SU-DHL-6 (cell line): Measurements from ENCODE around the gene MEMO1.

Experiments used
- EZH2phosphoT487 ChIP-seq: fragments of 200-600 bp; sonication (generic), shearing (Covaris generic); conservative IDR thresholded peaks from 2 replicates; pipeline ENCODE4 v1.6.1; 2018; ENCODE audit warnings: mild to moderate bottlenecking, antibody characterized with exemption, low read length, moderate library complexity, mixed read lengths
- TF ChIP-seq, protein P1 (sequence below): fragments of 200-600 bp; sonication (generic); IDR thresholded peaks from one replicate; pipeline ENCODE4 v1.5.1; 2017; ENCODE audit warnings: antibody characterized with exemption, mild to moderate bottlenecking, low read length, moderate library complexity; ENCODE audit not compliant: insufficient read depth, poor library complexity, severe bottlenecking

DNA sequence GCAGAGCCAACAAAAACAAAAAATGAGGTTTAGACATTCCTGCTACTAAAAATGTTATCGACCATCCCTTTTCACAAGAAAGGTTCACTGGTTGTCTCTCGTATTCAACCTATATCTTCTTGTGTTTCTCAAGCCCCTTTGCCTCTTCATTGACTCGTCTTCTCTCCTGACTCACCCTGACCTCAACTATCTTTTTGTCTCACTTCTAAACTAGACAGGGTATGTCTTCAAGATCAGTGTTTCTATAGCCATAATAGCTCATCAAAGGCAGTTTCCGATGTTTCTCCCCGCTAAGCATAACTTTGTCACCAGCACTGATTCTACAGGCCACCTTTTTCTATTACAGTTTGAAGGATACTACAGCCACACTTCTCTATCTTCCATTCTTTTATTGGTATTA, 178.4 kb downstream of the MEMO1 start:
- TF ChIP-seq, protein P1, sequence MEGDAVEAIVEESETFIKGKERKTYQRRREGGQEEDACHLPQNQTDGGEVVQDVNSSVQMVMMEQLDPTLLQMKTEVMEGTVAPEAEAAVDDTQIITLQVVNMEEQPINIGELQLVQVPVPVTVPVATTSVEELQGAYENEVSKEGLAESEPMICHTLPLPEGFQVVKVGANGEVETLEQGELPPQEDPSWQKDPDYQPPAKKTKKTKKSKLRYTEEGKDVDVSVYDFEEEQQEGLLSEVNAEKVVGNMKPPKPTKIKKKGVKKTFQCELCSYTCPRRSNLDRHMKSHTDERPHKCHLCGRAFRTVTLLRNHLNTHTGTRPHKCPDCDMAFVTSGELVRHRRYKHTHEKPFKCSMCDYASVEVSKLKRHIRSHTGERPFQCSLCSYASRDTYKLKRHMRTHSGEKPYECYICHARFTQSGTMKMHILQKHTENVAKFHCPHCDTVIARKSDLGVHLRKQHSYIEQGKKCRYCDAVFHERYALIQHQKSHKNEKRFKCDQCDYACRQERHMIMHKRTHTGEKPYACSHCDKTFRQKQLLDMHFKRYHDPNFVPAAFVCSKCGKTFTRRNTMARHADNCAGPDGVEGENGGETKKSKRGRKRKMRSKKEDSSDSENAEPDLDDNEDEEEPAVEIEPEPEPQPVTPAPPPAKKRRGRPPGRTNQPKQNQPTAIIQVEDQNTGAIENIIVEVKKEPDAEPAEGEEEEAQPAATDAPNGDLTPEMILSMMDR: no peak
- TF ChIP-seq EZH2phosphoT487: no peak
